IMR-90 (cell line): Measurements from ENCODE around the gene HSPB1. TPM values are rescaled to one million over a fixed set of nuclear protein-coding genes. Genes with fewer than 3 reads are reported as not detected.

ENCODE experiments used
- ATAC-seq: fragments of 200-7000 bp; cut with Tn5 transposase; 2 replicates; pipeline ENCODE4 v1.9.1; 2020; ENCODE audit warnings: low read depth, mild to moderate bottlenecking, moderate library complexity
- BruUV-seq: library from RNA; stranded (reverse); fragments of 400-500 nt; replicated peaks from 2 replicates; lab custom pipeline; 2021; lab: Mats Ljungman, UMichigan
- CTCF ChIA-PET: fragments of 300-600 bp; formaldehyde crosslinking; extraction: SDS; loops from one replicate; lab custom pipeline; 2021; ENCODE audit warnings: antibody characterized with exemption; lab: Yijun Ruan, JAX
- POLR2A ChIA-PET: fragments of 300-600 bp; sonication (Branson Sonifier 250); formaldehyde crosslinking; loops from one replicate; lab custom pipeline; 2022; ENCODE audit warnings: antibody characterized with exemption; ENCODE audit not compliant: unreplicated experiment; lab: Charles Lee
- DNase-seq: peaks from one replicate; pipeline ENCODE4 v3.0.0; 2013
- H2AFZ ChIP-seq: replicated peaks from 2 replicates; pipeline ENCODE3; 2013; ENCODE audit warnings: low read length, mild to moderate bottlenecking; ENCODE audit not compliant: poor library complexity
- H2AK5ac ChIP-seq: 2 replicates; pipeline ENCODE4 v1.6.1; 2013; ENCODE audit warnings: low read depth, low read length, inconsistent platforms
- H2AK9ac ChIP-seq: replicated peaks from 2 replicates; pipeline ENCODE3; 2013; ENCODE audit warnings: mild to moderate bottlenecking, low read depth, low read length, moderate library complexity; ENCODE audit not compliant: poor library complexity
- H2BK120ac ChIP-seq: 2 replicates; pipeline ENCODE4 v1.6.1; 2013; ENCODE audit warnings: low read depth, low read length, inconsistent platforms
- H2BK15ac ChIP-seq: 3 replicates; pipeline ENCODE4 v1.6.1; 2013; ENCODE audit warnings: low read depth, low read length, inconsistent platforms
- H2BK20ac ChIP-seq: 2 replicates; pipeline ENCODE4 v1.6.1; 2013; ENCODE audit warnings: low read depth, mild to moderate bottlenecking, inconsistent platforms, low read length, moderate library complexity
- H2BK5ac ChIP-seq: 2 replicates; pipeline ENCODE4 v1.6.1; 2013; ENCODE audit warnings: mild to moderate bottlenecking, low read depth, low read length, inconsistent platforms; ENCODE audit not compliant: poor library complexity, severe bottlenecking
- H3K14ac ChIP-seq: replicated peaks from 2 replicates; pipeline ENCODE4 v1.6.1; 2013; ENCODE audit warnings: low read depth, low read length, inconsistent platforms
- H3K18ac ChIP-seq: 2 replicates; pipeline ENCODE4 v1.6.1; 2013; ENCODE audit warnings: low read depth, low read length, control low read depth
- H3K23ac ChIP-seq: 2 replicates; pipeline ENCODE4 v1.6.1; 2013; ENCODE audit warnings: low read depth, low read length, inconsistent platforms
- H3K27ac ChIP-seq: 2 replicates; pipeline ENCODE4 v1.5.1; 2013; ENCODE audit warnings: mild to moderate bottlenecking, control low read depth, low read length; ENCODE audit not compliant: insufficient read depth
- H3K27me3 ChIP-seq: 2 replicates; pipeline ENCODE4 v1.6.1; 2013; ENCODE audit warnings: low read length; ENCODE audit not compliant: control insufficient read depth, insufficient read depth
- H3K36me3 ChIP-seq: 2 replicates; pipeline ENCODE4 v1.6.1; 2013; ENCODE audit warnings: low read length, mixed read lengths; ENCODE audit not compliant: control insufficient read depth, insufficient read depth
- H3K4ac ChIP-seq: 2 replicates; pipeline ENCODE4 v1.6.1; 2013; ENCODE audit warnings: low read depth, low read length, inconsistent platforms
- H3K4me1 ChIP-seq: 2 replicates; pipeline ENCODE4 v1.6.1; 2013; ENCODE audit warnings: low read length, mixed read lengths; ENCODE audit not compliant: control insufficient read depth, insufficient read depth
- H3K4me2 ChIP-seq: 2 replicates; pipeline ENCODE4 v1.6.1; 2013; ENCODE audit warnings: low read depth, mild to moderate bottlenecking, control low read depth, low read length, moderate library complexity
- H3K4me3 ChIP-seq: 2 replicates; pipeline ENCODE4 v1.5.1; 2013; ENCODE audit warnings: low read depth, mild to moderate bottlenecking, control low read depth, low read length, moderate library complexity; ENCODE audit not compliant: insufficient read depth
- H3K56ac ChIP-seq: 2 replicates; pipeline ENCODE4 v1.6.1; 2013; ENCODE audit warnings: low read length, inconsistent platforms; ENCODE audit not compliant: insufficient read depth; ENCODE audit errors: extremely low read depth
- H3K79me1 ChIP-seq, 2 experiments: 2 replicates each; pipeline ENCODE4 v1.6.1; 2013; ENCODE audit warnings: low read length in 2 of 2, inconsistent platforms in 1 of 2, low read depth in 1 of 2
- H3K9ac ChIP-seq: 2 replicates; pipeline ENCODE4 v1.6.1; 2013; ENCODE audit warnings: low read depth, low read length, control low read depth
- H3K9me1 ChIP-seq: 2 replicates; pipeline ENCODE4 v1.6.1; 2013; ENCODE audit warnings: low read length, inconsistent platforms; ENCODE audit not compliant: insufficient read depth
- H3K9me3 ChIP-seq: 2 replicates; pipeline ENCODE4 v1.6.1; 2013; ENCODE audit warnings: low read length; ENCODE audit not compliant: control insufficient read depth, insufficient read depth
- H4K20me1 ChIP-seq: 2 replicates; pipeline ENCODE4 v1.6.1; 2013; ENCODE audit warnings: low read length, inconsistent platforms; ENCODE audit not compliant: insufficient read depth
- H4K5ac ChIP-seq: 2 replicates; pipeline ENCODE4 v1.6.1; 2013; ENCODE audit warnings: mild to moderate bottlenecking, low read depth, low read length, control low read depth
- H4K8ac ChIP-seq, 2 experiments: 2 replicates each; pipeline ENCODE4 v1.6.1; 2013; ENCODE audit warnings: low read depth in 2 of 2, low read length in 2 of 2, control low read depth in 1 of 2, inconsistent platforms in 1 of 2
- H4K91ac ChIP-seq: 2 replicates; pipeline ENCODE4 v1.6.1; 2013; ENCODE audit warnings: low read depth, low read length, inconsistent platforms; ENCODE audit not compliant: insufficient read depth
- BHLHE40 ChIP-seq: fragments of 150-350 bp; IDR thresholded peaks from 2 replicates; pipeline ENCODE4 v1.6.1; 2016; ENCODE audit warnings: mild to moderate bottlenecking, low read depth, low read length
- CEBPB ChIP-seq: IDR thresholded peaks from 2 replicates; pipeline ENCODE4 v1.6.1; 2012; ENCODE audit warnings: low read depth, low read length, improper control_type of control experiment
- CHD1 ChIP-seq: IDR thresholded peaks from 2 replicates; pipeline ENCODE4 v1.6.1; 2012; ENCODE audit warnings: low read depth, low read length, improper control_type of control experiment
- CTCF ChIP-seq: conservative IDR thresholded peaks from 2 replicates; pipeline ENCODE4 v1.5.1; 2012; ENCODE audit warnings: mild to moderate bottlenecking, low read depth, low read length, improper control_type of control experiment
- FOS ChIP-seq: fragments of 150-350 bp; IDR thresholded peaks from 2 replicates; pipeline ENCODE4 v1.6.1; 2016; ENCODE audit warnings: low read depth, low read length
- MAZ ChIP-seq: IDR thresholded peaks from 2 replicates; pipeline ENCODE4 v1.6.1; 2012; ENCODE audit warnings: low read depth, mild to moderate bottlenecking, low read length, improper control_type of control experiment, moderate library complexity, borderline replicate concordance
- MXI1 ChIP-seq: IDR thresholded peaks from 2 replicates; pipeline ENCODE4 v1.6.1; 2012; ENCODE audit warnings: low read depth, mild to moderate bottlenecking, low read length, moderate library complexity, borderline replicate concordance
- POLR2A ChIP-seq: IDR thresholded peaks from 2 replicates; pipeline ENCODE4 v1.6.1; 2012; ENCODE audit warnings: mild to moderate bottlenecking, low read depth, low read length
- RCOR1 ChIP-seq: IDR thresholded peaks from 2 replicates; pipeline ENCODE4 v1.6.1; 2012; ENCODE audit warnings: mild to moderate bottlenecking, low read length, improper control_type of control experiment; ENCODE audit not compliant: insufficient replicate concordance
- RFX5 ChIP-seq: IDR thresholded peaks from 2 replicates; pipeline ENCODE4 v1.8.0; 2012; ENCODE audit warnings: low read depth, mild to moderate bottlenecking, low read length, moderate library complexity
- SMC3 ChIP-seq: fragments of 150-350 bp; IDR thresholded peaks from 2 replicates; pipeline ENCODE4 v1.6.1; 2016; ENCODE audit warnings: low read depth, mild to moderate bottlenecking, antibody characterized with exemption, low read length, moderate library complexity
- WGBS, 2 experiments: methylation state at CpG; one replicate each; pipeline versions ENCODE4 v1.1.5 to v1.1.7; 2013; ENCODE audit warnings: missing lambda C conversion rate in 2 of 2; ENCODE audit not compliant: insufficient read length in 1 of 2; ENCODE audit errors: extremely low coverage in 2 of 2; 5-methylcytosine and 5-hydroxymethylcytosine counted together
- dilution Hi-C: fragments of 300-500 bp; cut with HindIII; formaldehyde crosslinking; loops from one replicate; pipeline ENCODE4 v1.14.3; 2018; ENCODE audit warnings: low sequenced_read_pairs; ENCODE audit not compliant: unreplicated experiment
- in situ Hi-C: fragments of 300-500 bp; cut with MboI; formaldehyde crosslinking; loops from 3 replicates; pipeline ENCODE4 v1.14.3; 2019; ENCODE audit warnings: low sequenced_read_pairs, inconsistent platforms, mixed read lengths
- intact Hi-C: fragments of 100-400 bp; cut with micrococcal nuclease; formaldehyde crosslinking; loops from 2 replicates; pipeline ENCODE4 v1.10.0; 2022
- polyA plus RNA-seq, 3 experiments: library from polyadenylated mRNA; depleted of rRNA; stranded (reverse); fragments of >200 nt; gene quantifications; 2 replicates each; pipeline ENCODE4 v1.2.3, GENCODE V29; 2012; ENCODE audit warnings: low replicate concordance in 1 of 3
- total RNA-seq: library from RNA; depleted of rRNA; stranded (reverse); fragments of >200 nt; gene quantifications from 2 replicates; pipeline ENCODE4 v1.2.3, GENCODE V29; 2012

The HSPB1 gene
- total and polyA plus RNA-seq, 2 of the 4 experiments (the other 2 are of a cell fraction) = 33.2 to 1,363 TPM

DNA sequence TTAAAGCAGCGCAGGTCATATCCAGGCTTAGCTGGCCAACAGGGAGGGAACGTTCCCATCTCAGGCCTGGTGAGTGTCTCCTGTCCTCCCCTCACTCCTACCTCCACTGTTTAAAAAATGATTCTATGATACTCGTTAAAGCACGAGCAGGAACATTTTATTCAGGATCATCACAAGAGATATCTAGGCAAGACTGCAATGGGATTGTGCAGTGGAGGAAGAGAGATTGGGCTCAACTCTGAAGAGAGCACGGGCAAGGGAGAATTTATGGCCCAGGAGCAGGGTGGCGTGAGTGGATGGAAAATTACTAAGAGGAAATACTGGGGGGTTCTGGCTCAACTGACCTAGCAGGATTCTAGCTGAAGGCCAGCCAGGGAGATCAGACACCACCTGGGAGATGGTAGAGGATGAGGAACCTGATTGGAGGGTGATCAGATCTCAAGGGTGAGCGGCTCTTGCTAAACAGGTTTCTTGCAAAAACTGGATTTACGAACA lies 9.0 kb upstream of the HSPB1 start:
- no peaks in the 10 kb centered on the region for H4K20me1 ChIP-seq
- H4K8ac ChIP-seq = peak overlapping the region; percentile 39 to 92; a peak in 3 of 4 replicates
- POLR2A ChIA-PET = no interaction called here
- H3K9me3 ChIP-seq = no peaks in the 10 kb centered on the region
- H2AK9ac ChIP-seq = peak overlapping the region; percentile 0
- dilution Hi-C loops = no loop called here
- peak overlapping the region; percentile 99; the same call in 2 of the 3 replicates for H2BK15ac ChIP-seq
- TF ChIP-seq POLR2A (no peak), CEBPB (no peak), MAZ (no peak), SMC3 (no peak), RCOR1 (no peak), CHD1 (no peak), MXI1 (no peak), RFX5 (no peak), CTCF (no peak), FOS (no peak), BHLHE40 (no peak)
- H2AK5ac ChIP-seq = peak overlapping the region; percentile 87
- H3K79me1 ChIP-seq = peaks cover 0 to 26% of the 10 kb centered on the region in 2 experiments; a peak in 2 of 4 replicates
- peak overlapping the region; percentile 68; the same call in 1 of the 2 replicates for H3K23ac ChIP-seq
- H2BK120ac ChIP-seq = peak overlapping the region; percentile 92
- H3K4ac ChIP-seq = peak overlapping the region; percentile 97
- H3K4me1 ChIP-seq = peaks cover 32% of the 10 kb centered on the region
- H2AFZ ChIP-seq = no peak overlapping the region
- no peaks in the 10 kb centered on the region for H3K36me3 ChIP-seq
- peak overlapping the region; percentile 90 for H4K91ac ChIP-seq
- peak overlapping the region; percentile 21; the same call in 1 of the 2 replicates for H3K18ac ChIP-seq
- H3K9ac ChIP-seq = no peak overlapping the region
- H3K27me3 ChIP-seq = no peaks in the 10 kb centered on the region
- in situ Hi-C loops = no loop called here
- H3K14ac ChIP-seq = peak overlapping the region; percentile 54
- intact Hi-C loops = no loop called here
- peaks cover 23% of the 10 kb centered on the region for H3K9me1 ChIP-seq
- H2BK20ac ChIP-seq = peak overlapping the region; percentile 70
- 100% methylated on average over 3 of the region's 8 CpGs; no CpG with 5 or more reads in 1 of the 2 experiments for WGBS, 2 experiments
- peak overlapping the region; percentile 96 for H2BK5ac ChIP-seq
- H3K4me3 ChIP-seq = no peak overlapping the region
- DNase-seq (no peak), ATAC-seq (no peak)
- H3K27ac ChIP-seq = peak overlapping the region; percentile 97
- H3K4me2 ChIP-seq = no peak overlapping the region
- CTCF ChIA-PET = no interaction called here
- H4K5ac ChIP-seq = peak overlapping the region; percentile 21
- peak overlapping the region; percentile 30; the same call in 1 of the 2 replicates for H3K56ac ChIP-seq
- BruUV-seq = no TSS peak
